Choroid plexus epithelial cell (primary cell): Measurements from ENCODE around the gene CHMP6.

Experiments
- DNase-seq: peaks from one replicate; pipeline ENCODE4 v3.0.0-alpha.2; 2010; ENCODE audit warnings: low read depth
- H3K4me3 ChIP-seq: 2 replicates; pipeline ENCODE4 v1.5.1; 2011; ENCODE audit warnings: low read depth, mild to moderate bottlenecking, control low read depth, low read length, moderate library complexity
- TF ChIP-seq, protein P1 (sequence below): conservative IDR thresholded peaks from 2 replicates; pipeline ENCODE4 v1.5.1; 2011; ENCODE audit warnings: low read depth, mild to moderate bottlenecking, control low read depth, inconsistent platforms, low read length, moderate library complexity

The CHMP6 gene

GRCh38 chr17:80990921-80991644, 558 bp upstream of the CHMP6 start:
- DNase-seq, result no peak
- TF ChIP-seq, protein P1, sequence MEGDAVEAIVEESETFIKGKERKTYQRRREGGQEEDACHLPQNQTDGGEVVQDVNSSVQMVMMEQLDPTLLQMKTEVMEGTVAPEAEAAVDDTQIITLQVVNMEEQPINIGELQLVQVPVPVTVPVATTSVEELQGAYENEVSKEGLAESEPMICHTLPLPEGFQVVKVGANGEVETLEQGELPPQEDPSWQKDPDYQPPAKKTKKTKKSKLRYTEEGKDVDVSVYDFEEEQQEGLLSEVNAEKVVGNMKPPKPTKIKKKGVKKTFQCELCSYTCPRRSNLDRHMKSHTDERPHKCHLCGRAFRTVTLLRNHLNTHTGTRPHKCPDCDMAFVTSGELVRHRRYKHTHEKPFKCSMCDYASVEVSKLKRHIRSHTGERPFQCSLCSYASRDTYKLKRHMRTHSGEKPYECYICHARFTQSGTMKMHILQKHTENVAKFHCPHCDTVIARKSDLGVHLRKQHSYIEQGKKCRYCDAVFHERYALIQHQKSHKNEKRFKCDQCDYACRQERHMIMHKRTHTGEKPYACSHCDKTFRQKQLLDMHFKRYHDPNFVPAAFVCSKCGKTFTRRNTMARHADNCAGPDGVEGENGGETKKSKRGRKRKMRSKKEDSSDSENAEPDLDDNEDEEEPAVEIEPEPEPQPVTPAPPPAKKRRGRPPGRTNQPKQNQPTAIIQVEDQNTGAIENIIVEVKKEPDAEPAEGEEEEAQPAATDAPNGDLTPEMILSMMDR, result no peak

DNA sequence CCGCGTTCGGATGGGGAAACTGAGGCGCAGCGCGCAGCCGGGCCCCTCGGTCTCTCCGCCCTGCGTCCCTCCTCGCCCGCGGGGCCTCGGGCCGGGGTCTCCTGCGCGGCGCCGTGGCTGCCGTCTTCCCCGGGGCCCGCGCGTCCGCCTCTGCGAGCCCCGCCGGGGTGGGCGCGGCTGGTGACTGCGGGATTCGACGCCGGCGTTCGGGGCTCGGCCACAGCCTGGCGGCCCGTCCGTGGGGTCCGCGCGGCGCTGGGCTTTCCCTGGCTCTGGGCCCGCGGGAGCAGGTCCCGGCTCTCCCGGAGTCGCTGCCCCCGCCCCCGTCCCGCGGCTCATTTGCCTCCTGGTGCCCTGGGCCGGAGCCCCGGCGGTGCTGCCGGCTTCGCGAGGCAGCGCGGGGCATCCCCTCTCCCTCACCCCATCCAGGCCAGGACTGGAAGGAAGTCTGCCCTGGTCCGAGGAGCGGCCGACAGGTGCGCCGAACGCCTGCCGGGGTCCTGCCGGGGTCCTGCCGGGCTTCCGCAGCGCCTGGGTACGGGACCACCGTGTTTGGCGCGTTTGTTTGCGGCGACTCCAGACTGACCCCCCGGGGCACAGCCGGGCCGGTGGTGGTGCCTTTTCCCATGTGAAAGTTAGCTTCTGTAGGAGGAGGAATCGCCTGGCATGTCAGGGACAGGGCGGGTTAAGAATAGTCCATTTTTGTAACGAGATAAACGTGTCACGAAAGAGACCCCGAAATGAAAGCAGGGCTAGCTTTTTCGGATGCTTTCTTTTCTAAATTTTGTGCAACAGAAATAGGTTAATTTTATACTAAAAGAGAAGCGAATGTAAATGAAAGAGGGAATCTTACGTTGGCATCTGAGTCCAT, 671 bp downstream of the CHMP6 start:
- TF ChIP-seq, protein P1, result no peak
- H3K4me3 ChIP-seq, result peak overlapping the region; percentile 71
- DNase-seq, result no peak

More at GRCh38 chr17:80990921-80991644, 558 bp upstream of the CHMP6 start:
- peak overlapping the region; percentile 71 for H3K4me3 ChIP-seq

GRCh38 chr17:80992948-80993624, 1.4 kb downstream of the CHMP6 start:
- TF ChIP-seq, protein P1, result no peak
- H3K4me3 ChIP-seq, result peak overlapping the region; percentile 71
- no peak for DNase-seq

DNA sequence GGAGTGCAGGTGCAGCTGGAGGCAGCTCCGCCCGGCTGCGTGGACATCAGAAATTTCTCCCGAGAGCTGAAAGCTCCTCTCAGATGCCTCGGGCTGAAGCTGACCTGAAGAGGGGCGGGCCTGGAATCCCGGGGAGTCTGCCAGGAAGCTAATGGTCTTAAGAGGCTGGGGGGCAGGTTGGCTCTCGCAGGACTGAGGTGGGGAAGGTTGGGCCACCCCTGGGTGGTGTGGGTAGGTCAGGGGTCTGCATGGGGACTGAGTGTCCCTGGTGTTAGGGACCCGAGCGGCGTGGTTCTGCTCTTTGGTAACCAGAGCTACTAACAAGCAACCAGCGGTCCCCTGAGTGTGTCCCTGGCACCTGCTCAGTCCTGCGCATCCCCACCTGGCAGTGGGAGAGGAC, 3.5 kb downstream of the CHMP6 start:
- H3K4me3 ChIP-seq, result no peak overlapping the region
- TF ChIP-seq, protein P1, result no peak
- no peak for DNase-seq

GRCh38 chr17:80996422-80997305, 5.0 kb downstream of the CHMP6 start:
- no peak for DNase-seq
- TF ChIP-seq, protein P1, result no peak
- H3K4me3 ChIP-seq, result no peak overlapping the region

DNA sequence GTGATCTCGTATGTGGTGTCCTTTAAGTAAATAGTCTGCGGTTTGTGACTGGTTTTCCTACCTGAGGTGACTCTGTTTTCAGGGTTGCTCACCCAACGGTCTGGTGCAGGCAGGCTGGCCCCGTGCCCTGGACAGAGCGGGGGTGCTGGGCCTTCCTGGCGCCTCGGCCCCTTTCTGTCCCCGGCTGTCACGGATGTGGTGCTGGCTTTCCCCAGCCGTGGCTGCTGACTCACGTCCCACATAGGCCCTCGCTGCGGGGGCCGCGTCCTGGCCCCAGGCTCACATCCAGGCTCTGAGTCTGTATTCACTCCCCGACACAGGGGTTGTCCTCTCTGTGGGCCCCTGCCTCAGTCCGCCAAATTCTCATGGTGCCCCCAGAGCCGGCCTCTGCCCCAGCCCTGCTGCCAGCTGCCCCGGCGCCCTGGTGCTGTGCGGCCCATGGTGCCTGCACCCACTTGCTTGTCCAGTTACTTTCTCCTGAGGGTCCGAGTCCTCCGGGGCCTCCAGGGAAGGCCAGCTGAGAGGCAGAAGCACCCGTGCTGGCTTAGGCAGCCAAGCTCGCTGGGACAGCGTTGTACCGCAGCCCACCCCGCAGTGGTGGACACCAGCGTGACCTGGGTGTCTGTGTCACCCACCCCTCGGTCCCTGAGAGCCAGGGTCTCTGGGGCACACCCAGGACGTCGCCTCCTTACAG, 5.9 kb downstream of the CHMP6 start:
- H3K4me3 ChIP-seq, result no peak overlapping the region
- DNase-seq, result peak; percentile 23
- TF ChIP-seq, protein P1, result no peak
